Astrocyte (in vitro differentiated cells and primary cell): ENCODE measurements around the gene ENO2.

Experiments
- EZH2 ChIP-seq: IDR thresholded peaks from 2 replicates; pipeline ENCODE4 v1.6.1; 2012; ENCODE audit warnings: mild to moderate bottlenecking, low read length, inconsistent platforms; ENCODE audit not compliant: insufficient read depth
- TF ChIP-seq, protein P1 (sequence below): IDR thresholded peaks from 2 replicates; pipeline ENCODE4 v1.5.1; 2011; ENCODE audit warnings: low read depth, mild to moderate bottlenecking, inconsistent platforms, low read length, moderate library complexity; ENCODE audit not compliant: insufficient read depth

DNA sequence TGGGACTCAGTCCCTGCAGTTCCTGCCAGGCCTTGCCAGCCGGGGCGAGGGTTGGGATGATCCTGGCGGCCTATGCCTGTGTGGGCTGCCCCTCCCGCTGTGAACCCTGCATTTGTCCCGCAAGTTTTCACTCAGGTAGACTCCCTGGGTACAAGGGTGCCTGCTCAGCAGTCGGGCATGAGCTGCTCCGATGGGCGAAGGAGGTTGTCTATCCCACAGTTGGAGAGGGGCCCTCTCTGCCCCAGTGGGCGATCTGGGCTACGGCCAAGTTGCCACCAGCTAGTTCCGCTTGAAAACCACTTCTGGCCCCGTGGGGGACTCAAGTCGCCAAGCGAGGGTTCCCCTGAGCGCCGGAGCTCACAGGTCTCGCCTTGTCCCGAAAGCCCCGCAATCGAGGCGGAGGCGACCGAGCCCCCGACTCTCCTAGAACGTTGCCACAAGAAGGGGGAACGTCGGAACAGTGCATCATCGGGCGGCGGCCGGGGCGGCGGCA lies 47.4 kb upstream of the ENO2 start:
- TF ChIP-seq, protein P1, sequence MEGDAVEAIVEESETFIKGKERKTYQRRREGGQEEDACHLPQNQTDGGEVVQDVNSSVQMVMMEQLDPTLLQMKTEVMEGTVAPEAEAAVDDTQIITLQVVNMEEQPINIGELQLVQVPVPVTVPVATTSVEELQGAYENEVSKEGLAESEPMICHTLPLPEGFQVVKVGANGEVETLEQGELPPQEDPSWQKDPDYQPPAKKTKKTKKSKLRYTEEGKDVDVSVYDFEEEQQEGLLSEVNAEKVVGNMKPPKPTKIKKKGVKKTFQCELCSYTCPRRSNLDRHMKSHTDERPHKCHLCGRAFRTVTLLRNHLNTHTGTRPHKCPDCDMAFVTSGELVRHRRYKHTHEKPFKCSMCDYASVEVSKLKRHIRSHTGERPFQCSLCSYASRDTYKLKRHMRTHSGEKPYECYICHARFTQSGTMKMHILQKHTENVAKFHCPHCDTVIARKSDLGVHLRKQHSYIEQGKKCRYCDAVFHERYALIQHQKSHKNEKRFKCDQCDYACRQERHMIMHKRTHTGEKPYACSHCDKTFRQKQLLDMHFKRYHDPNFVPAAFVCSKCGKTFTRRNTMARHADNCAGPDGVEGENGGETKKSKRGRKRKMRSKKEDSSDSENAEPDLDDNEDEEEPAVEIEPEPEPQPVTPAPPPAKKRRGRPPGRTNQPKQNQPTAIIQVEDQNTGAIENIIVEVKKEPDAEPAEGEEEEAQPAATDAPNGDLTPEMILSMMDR, result no peak
- no peak for TF ChIP-seq EZH2
